Measurements from ENCODE around the gene PTPRT. TPM values are rescaled to one million over a fixed set of nuclear protein-coding genes. Genes with fewer than 3 reads are reported as not detected.

Gene PTPRT
- total RNA-seq, 4 donors from 2014 or later, result under 0.01 to 0.64 (median 0.40) TPM

GRCh38 chr20:42308171-42308570 is 881.5 kb downstream of the PTPRT start:
- Histone ChIP-seq H3K4me3 (no peak overlapping the region), H3K4me1 (no peaks in the 10 kb centered on the region), H3K27ac (no peak overlapping the region), H3K9me3 (no peaks in the 10 kb centered on the region), H3K36me3 (no peaks in the 10 kb centered on the region), H3K27me3 (no peaks in the 10 kb centered on the region)
- WGBS, 2 donors (ENCODE audit: low coverage in 1 of 2), result 83 to 84% methylated on average over 4 of the region's 4 CpGs
- in situ Hi-C loops (cut with MboI; ENCODE audit: low pct_ligation_motif_present in 1 of 4, low pct_unique_long_range_greater_than_20kb in 1 of 4, low sequenced_read_pairs in 3 of 4), result no loop called here
- intact Hi-C loops (cut with DNase I; ENCODE audit: low total_unique reads), result no loop called here
- no peak for DNase-seq
- TF ChIP-seq EP300 (IDR thresholded peaks at IDR 0.05; ENCODE audit: low read depth) (no peak), POLR2AphosphoS5 (IDR thresholded peaks at IDR 0.05) (no peak), CTCF (IDR thresholded peaks at IDR 0.05) (no peak), POLR2A (IDR thresholded peaks at IDR 0.05) (no peak)

GRCh38 chr20:42295592-42295991 is 894.1 kb downstream of the PTPRT start:
- in situ Hi-C loops (cut with MboI; ENCODE audit: low pct_ligation_motif_present in 1 of 4, low pct_unique_long_range_greater_than_20kb in 1 of 4, low sequenced_read_pairs in 3 of 4) (no loop called here), intact Hi-C loops (cut with DNase I; ENCODE audit: low total_unique reads) (no loop called here)
- no peaks in the 10 kb centered on the region for H3K36me3 ChIP-seq
- no peaks in the 10 kb centered on the region for H3K27me3 ChIP-seq
- no peak overlapping the region for H3K4me3 ChIP-seq
- no peaks in the 10 kb centered on the region for H3K9me3 ChIP-seq
- no peak for DNase-seq
- H3K27ac ChIP-seq, result no peak overlapping the region
- H3K4me1 ChIP-seq, result no peaks in the 10 kb centered on the region
- TF ChIP-seq POLR2A (IDR thresholded peaks at IDR 0.05) (no peak), CTCF (IDR thresholded peaks at IDR 0.05) (no peak), POLR2AphosphoS5 (IDR thresholded peaks at IDR 0.05) (no peak), EP300 (IDR thresholded peaks at IDR 0.05; ENCODE audit: low read depth) (no peak)
- 85% methylated on average over 3 of the region's 3 CpGs; no CpG with 5 or more reads in 1 of the 2 donors for WGBS, 2 donors (ENCODE audit: low coverage in 1 of 2)

- intact Hi-C loops (cut with DNase I; ENCODE audit: low total_unique reads) (no loop called here), in situ Hi-C loops (cut with MboI; ENCODE audit: low pct_ligation_motif_present in 1 of 4, low pct_unique_long_range_greater_than_20kb in 1 of 4, low sequenced_read_pairs in 3 of 4) (no loop called here)
- no peak for DNase-seq
- TF ChIP-seq POLR2A (IDR thresholded peaks at IDR 0.05) (no peak), CTCF (IDR thresholded peaks at IDR 0.05) (no peak), POLR2AphosphoS5 (IDR thresholded peaks at IDR 0.05) (no peak), EP300 (IDR thresholded peaks at IDR 0.05; ENCODE audit: low read depth) (no peak)
- Histone ChIP-seq H3K27ac (no peak overlapping the region), H3K4me3 (no peak overlapping the region), H3K4me1 (no peaks in the 10 kb centered on the region), H3K36me3 (no peaks in the 10 kb centered on the region), H3K9me3 (no peaks in the 10 kb centered on the region), H3K27me3 (no peaks in the 10 kb centered on the region)
These were observed 894.7 kb downstream of the PTPRT start for GRCh38 chr20:42294976-42295375.

GRCh38 chr20:42281801-42282200 is 907.9 kb downstream of the PTPRT start:
- H3K27ac ChIP-seq, result no peak overlapping the region
- H3K4me3 ChIP-seq, result no peak overlapping the region
- 58 to 70% methylated on average over 4 of the region's 4 CpGs for WGBS, 2 donors (ENCODE audit: low coverage in 1 of 2)
- peaks cover 0 to 6% of the 10 kb centered on the region in 2 donors for H3K9me3 ChIP-seq
- in situ Hi-C loops (cut with MboI; ENCODE audit: low pct_ligation_motif_present in 1 of 4, low pct_unique_long_range_greater_than_20kb in 1 of 4, low sequenced_read_pairs in 3 of 4), result no loop called here
- TF ChIP-seq CTCF (IDR thresholded peaks at IDR 0.05) (no peak), POLR2A (IDR thresholded peaks at IDR 0.05) (no peak), POLR2AphosphoS5 (IDR thresholded peaks at IDR 0.05) (no peak), EP300 (IDR thresholded peaks at IDR 0.05; ENCODE audit: low read depth) (no peak)
- no peaks in the 10 kb centered on the region for H3K4me1 ChIP-seq
- intact Hi-C loops (cut with DNase I; ENCODE audit: low total_unique reads), result no loop called here
- H3K27me3 ChIP-seq, result no peaks in the 10 kb centered on the region
- no peaks in the 10 kb centered on the region for H3K36me3 ChIP-seq
- DNase-seq, result no peak

Data from transverse colon (tissue), 4 donors.